NT2/D1 (cell line): Measurements from ENCODE around the gene TBC1D4.

Source experiments
- DNase-seq: peaks from one replicate; pipeline ENCODE4 v3.0.0-alpha.2; 2011; ENCODE audit warnings: low read depth, low spot score
- H3K27me3 ChIP-seq: 2 replicates; pipeline ENCODE4 v1.6.0; 2011; ENCODE audit warnings: mild to moderate bottlenecking; ENCODE audit not compliant: insufficient read length, insufficient read depth
- H3K36me3 ChIP-seq: 2 replicates; pipeline ENCODE4 v1.6.1; 2011; ENCODE audit warnings: mild to moderate bottlenecking, low read length, mixed read lengths; ENCODE audit not compliant: insufficient read depth, insufficient read length
- H3K4me1 ChIP-seq: 2 replicates; pipeline ENCODE4 v1.5.1; 2011; ENCODE audit not compliant: insufficient read depth, insufficient read length
- H3K4me3 ChIP-seq: 2 replicates; pipeline ENCODE4 v1.5.1; 2011; ENCODE audit warnings: low read depth; ENCODE audit not compliant: insufficient read length
- H3K9ac ChIP-seq: 2 replicates; pipeline ENCODE4 v1.6.0; 2011; ENCODE audit warnings: low read depth; ENCODE audit not compliant: insufficient read length
- H3K9me3 ChIP-seq: 2 replicates; pipeline ENCODE4 v1.5.1; 2011; ENCODE audit warnings: mild to moderate bottlenecking, low read length; ENCODE audit not compliant: insufficient read depth
- SUZ12 ChIP-seq: IDR thresholded peaks from 2 replicates; pipeline ENCODE4 v1.6.1; 2011; ENCODE audit not compliant: insufficient read length, insufficient read depth; ENCODE audit errors: extremely low read depth
- YY1 ChIP-seq: IDR thresholded peaks from 2 replicates; pipeline ENCODE4 v1.6.1; 2011; ENCODE audit not compliant: insufficient read length, insufficient read depth
- ZNF274 ChIP-seq: IDR thresholded peaks from 2 replicates; pipeline ENCODE4 v1.6.1; 2011; ENCODE audit warnings: mild to moderate bottlenecking, low read depth, low read length

Gene TBC1D4

GRCh38 chr13:75415694-75416093 is 66.3 kb downstream of the TBC1D4 start:
- DNase-seq = no peak
- H3K27me3 ChIP-seq = no peaks in the 10 kb centered on the region
- H3K4me1 ChIP-seq = no peaks in the 10 kb centered on the region
- TF ChIP-seq YY1 (no peak), SUZ12 (no peak), ZNF274 (no peak)
- H3K4me3 ChIP-seq = no peak overlapping the region
- no peaks in the 10 kb centered on the region for H3K36me3 ChIP-seq
- H3K9ac ChIP-seq = no peak overlapping the region
- no peaks in the 10 kb centered on the region for H3K9me3 ChIP-seq

GRCh38 chr13:75415171-75415570 is 66.8 kb downstream of the TBC1D4 start:
- no peaks in the 10 kb centered on the region for H3K9me3 ChIP-seq
- no peaks in the 10 kb centered on the region for H3K4me1 ChIP-seq
- no peaks in the 10 kb centered on the region for H3K36me3 ChIP-seq
- H3K4me3 ChIP-seq = no peak overlapping the region
- no peaks in the 10 kb centered on the region for H3K27me3 ChIP-seq
- no peak for TF ChIP-seq SUZ12
- no peak for TF ChIP-seq YY1
- no peak for DNase-seq
- no peak overlapping the region for H3K9ac ChIP-seq

GRCh38 chr13:75414036-75414827 is 67.7 kb downstream of the TBC1D4 start:
- no peak overlapping the region for H3K4me3 ChIP-seq
- no peaks in the 10 kb centered on the region for H3K4me1 ChIP-seq
- H3K9me3 ChIP-seq = no peaks in the 10 kb centered on the region
- H3K9ac ChIP-seq = no peak overlapping the region
- no peak for DNase-seq
- TF ChIP-seq YY1 = no peak
- TF ChIP-seq ZNF274 = no peak
- TF ChIP-seq SUZ12 = no peak
- H3K36me3 ChIP-seq = no peaks in the 10 kb centered on the region
- no peaks in the 10 kb centered on the region for H3K27me3 ChIP-seq

GRCh38 chr13:75411924-75412537 is 69.9 kb downstream of the TBC1D4 start:
- TF ChIP-seq YY1 (no peak), SUZ12 (no peak), ZNF274 (no peak)
- H3K27me3 ChIP-seq = no peaks in the 10 kb centered on the region

GRCh38 chr13:75410207-75410606 is 71.8 kb downstream of the TBC1D4 start:
- H3K9ac ChIP-seq = no peak overlapping the region
- no peaks in the 10 kb centered on the region for H3K4me1 ChIP-seq
- TF ChIP-seq ZNF274 (no peak), YY1 (no peak), SUZ12 (no peak)
- no peaks in the 10 kb centered on the region for H3K27me3 ChIP-seq
- H3K36me3 ChIP-seq = no peaks in the 10 kb centered on the region
- H3K4me3 ChIP-seq = no peak overlapping the region
- H3K9me3 ChIP-seq = no peaks in the 10 kb centered on the region
- no peak for DNase-seq

More at GRCh38 chr13:75411924-75412537, 69.9 kb downstream of the TBC1D4 start:
- Histone ChIP-seq H3K9ac (no peak overlapping the region), H3K4me1 (no peaks in the 10 kb centered on the region), H3K4me3 (no peak overlapping the region), H3K9me3 (no peaks in the 10 kb centered on the region), H3K36me3 (no peaks in the 10 kb centered on the region)
- no peak for DNase-seq

GRCh38 chr13:75407998-75408397 is 74.0 kb downstream of the TBC1D4 start:
- Histone ChIP-seq H3K27me3 (no peaks in the 10 kb centered on the region), H3K4me1 (no peaks in the 10 kb centered on the region), H3K4me3 (no peak overlapping the region), H3K36me3 (no peaks in the 10 kb centered on the region), H3K9me3 (no peaks in the 10 kb centered on the region), H3K9ac (no peak overlapping the region)
- TF ChIP-seq SUZ12 (no peak), YY1 (no peak), ZNF274 (no peak)
- no peak for DNase-seq

GRCh38 chr13:75407473-75407872 is 74.5 kb downstream of the TBC1D4 start:
- H3K9me3 ChIP-seq = no peaks in the 10 kb centered on the region
- H3K4me3 ChIP-seq = no peak overlapping the region
- no peak for TF ChIP-seq SUZ12
- no peak for TF ChIP-seq YY1
- no peak for TF ChIP-seq ZNF274
- H3K36me3 ChIP-seq = no peaks in the 10 kb centered on the region
- no peaks in the 10 kb centered on the region for H3K27me3 ChIP-seq
- H3K4me1 ChIP-seq = no peaks in the 10 kb centered on the region
- DNase-seq = no peak
- no peak overlapping the region for H3K9ac ChIP-seq
